ENCODE data around the gene DHX8. TPM values are rescaled to one million over a fixed set of nuclear protein-coding genes. Genes with fewer than 3 reads are reported as not detected.
A peak's percentile ranks its signal among the peaks of the same experiment; 100 is the strongest.

Gene DHX8
- total RNA-seq (53.9 TPM), polyA plus RNA-seq (ENCODE audit: insufficient read depth, low read depth, low replicate concordance) (28.7 TPM)
- long read RNA-seq, donor 1, partial matches to known transcripts = 0 of 1 reads
- long read RNA-seq, donor 1, other reads (novel, unspliced or antisense) = 0 of 1 reads
- long read RNA-seq, donor 2, full-length matches to known transcripts = 3 of 3 reads
- long read RNA-seq, donor 2, partial matches to known transcripts = 0 of 3 reads
- long read RNA-seq, donor 2, other reads (novel, unspliced or antisense) = 0 of 3 reads
- long read RNA-seq, donor 3, full-length matches to known transcripts = 1 of 1 reads
- long read RNA-seq, donor 3, partial matches to known transcripts = 0 of 1 reads
- long read RNA-seq, donor 3, other reads (novel, unspliced or antisense) = 0 of 1 reads
- long read RNA-seq, donor 4, full-length matches to known transcripts = 1 of 1 reads
- long read RNA-seq, donor 4, partial matches to known transcripts = 0 of 1 reads
- long read RNA-seq, donor 4, other reads (novel, unspliced or antisense) = 0 of 1 reads
- long read RNA-seq, donor 5 = 0 reads
- long read RNA-seq, donor 6 = 0 reads
- long read RNA-seq, donor 7, full-length matches to known transcripts = 15 of 26 reads
- long read RNA-seq, donor 7, partial matches to known transcripts = 4 of 26 reads
- long read RNA-seq, donor 7, other reads (novel, unspliced or antisense) = 7 of 26 reads
- long read RNA-seq, donor 8 = 0 reads
- long read RNA-seq, donor 9 = 0 reads
- long read RNA-seq, donor 10 = 0 reads

- Histone ChIP-seq H3K4me3 (ENCODE audit: low read length in 3 of 3) (peak within 1 kb of the TSS; percentile 98 to 100 (median 98)), H3K36me3 (ENCODE audit: control insufficient read depth in 2 of 3, insufficient read depth in 3 of 3, low read length in 3 of 3) (no peaks in the 10 kb centered on the region), H3K9me3 (ENCODE audit: control insufficient read depth in 2 of 3, insufficient read depth in 1 of 3, low read length in 3 of 3) (no peaks in the 10 kb centered on the region), H3K27ac (ENCODE audit: low read depth in 2 of 2, low read length in 2 of 2) (peak within 1 kb of the TSS; percentile 67 to 89), H3K4me1 (ENCODE audit: control insufficient read depth in 2 of 3, insufficient read depth in 2 of 3, low read depth in 1 of 3, low read length in 3 of 3) (peaks cover 0 to 6% (median 3%) of the 10 kb centered on the region in 3 donors), H3K27me3 (ENCODE audit: control insufficient read depth, insufficient read depth, low read length) (no peaks in the 10 kb centered on the region), H3K9ac (ENCODE audit: low read length in 3 of 3) (peak within 1 kb of the TSS; percentile 87 to 100 (median 96))
- intact Hi-C loops (cut with DNase I) = loop anchor here (2.0 kb wide), 1 partner anchor 89 kb away; no protein-coding TSS in a partner anchor
- TF ChIP-seq CTCF (IDR thresholded peaks at IDR 0.05; ENCODE audit: borderline replicate concordance, extremely low read depth, insufficient read depth) = peak; percentile 100
- DNase-seq (peak; percentile 98 to 99 (median 99)), FAIRE-seq (peak; percentile 99)
These were observed at the start of gene DHX8 for GRCh38 chr17:43483674-43484551. Gene DHX8, plus strand, starts transcription at chr17:43483975. Its CDS starts 63 bp downstream, at chr17:43484038.

GRCh38 chr17:43434902-43435319, 48.9 kb upstream of the DHX8 start:
- Histone ChIP-seq H3K27ac (ENCODE audit: low read depth in 2 of 2, low read length in 2 of 2) (no peak overlapping the region), H3K27me3 (ENCODE audit: control insufficient read depth, insufficient read depth, low read length) (no peaks in the 10 kb centered on the region), H3K9ac (ENCODE audit: low read length in 3 of 3) (no peak overlapping the region), H3K4me3 (ENCODE audit: low read length in 3 of 3) (no peak overlapping the region), H3K36me3 (ENCODE audit: control insufficient read depth in 2 of 3, insufficient read depth in 3 of 3, low read length in 3 of 3) (no peaks in the 10 kb centered on the region), H3K4me1 (ENCODE audit: control insufficient read depth in 2 of 3, insufficient read depth in 2 of 3, low read depth in 1 of 3, low read length in 3 of 3) (peaks cover 0 to 6% (median 4%) of the 10 kb centered on the region in 3 donors), H3K9me3 (ENCODE audit: control insufficient read depth in 2 of 3, insufficient read depth in 1 of 3, low read length in 3 of 3) (no peaks in the 10 kb centered on the region)
- no peak for TF ChIP-seq CTCF (IDR thresholded peaks at IDR 0.05; ENCODE audit: borderline replicate concordance, extremely low read depth, insufficient read depth)
- intact Hi-C loops (cut with DNase I) = no loop called here
- no peak for FAIRE-seq
- no peak for DNase-seq

GRCh38 chr17:43437756-43438155, 46.0 kb upstream of the DHX8 start:
- intact Hi-C loops (cut with DNase I) = no loop called here
- no peaks in the 10 kb centered on the region for H3K9me3 ChIP-seq (ENCODE audit: control insufficient read depth in 2 of 3, insufficient read depth in 1 of 3, low read length in 3 of 3)
- peaks cover 0 to 2% (median 0%) of the 10 kb centered on the region in 3 donors for H3K4me1 ChIP-seq (ENCODE audit: control insufficient read depth in 2 of 3, insufficient read depth in 2 of 3, low read depth in 1 of 3, low read length in 3 of 3)
- no peaks in the 10 kb centered on the region for H3K27me3 ChIP-seq (ENCODE audit: control insufficient read depth, insufficient read depth, low read length)
- H3K36me3 ChIP-seq (ENCODE audit: control insufficient read depth in 2 of 3, insufficient read depth in 3 of 3, low read length in 3 of 3) = no peaks in the 10 kb centered on the region
- no peak for DNase-seq
- FAIRE-seq = no peak
- no peak overlapping the region for H3K4me3 ChIP-seq (ENCODE audit: low read length in 3 of 3)
- no peak overlapping the region for H3K9ac ChIP-seq (ENCODE audit: low read length in 3 of 3)
- no peak for TF ChIP-seq CTCF (IDR thresholded peaks at IDR 0.05; ENCODE audit: borderline replicate concordance, extremely low read depth, insufficient read depth)
- H3K27ac ChIP-seq (ENCODE audit: low read depth in 2 of 2, low read length in 2 of 2) = no peak overlapping the region

All from kidney (tissue), 22 donors.